ENCODE data around the gene HIGD1B. TPM values are rescaled to one million over a fixed set of nuclear protein-coding genes. Genes with fewer than 3 reads are reported as not detected.

The HIGD1B gene
- total and polyA plus RNA-seq, 2 donors from 2014 or later, result 2.2 to 3.2 TPM

- Histone ChIP-seq H3K4me1 (ENCODE audit: control insufficient read depth in 2 of 3, insufficient read depth in 2 of 3, low read depth in 1 of 3, low read length in 3 of 3) (no peaks in the 10 kb centered on the region), H3K4me3 (ENCODE audit: low read length in 3 of 3) (no peak overlapping the region), H3K27me3 (ENCODE audit: control insufficient read depth, insufficient read depth, low read length) (no peaks in the 10 kb centered on the region), H3K27ac (ENCODE audit: low read depth in 2 of 2, low read length in 2 of 2) (no peak overlapping the region), H3K9me3 (ENCODE audit: control insufficient read depth in 2 of 3, insufficient read depth in 1 of 3, low read length in 3 of 3) (no peaks in the 10 kb centered on the region), H3K36me3 (ENCODE audit: control insufficient read depth in 2 of 3, insufficient read depth in 3 of 3, low read length in 3 of 3) (peaks cover 12 to 52% (median 37%) of the 10 kb centered on the region in 3 donors), H3K9ac (ENCODE audit: low read length in 3 of 3) (no peak overlapping the region)
- no peak for TF ChIP-seq CTCF (IDR thresholded peaks at IDR 0.05; ENCODE audit: borderline replicate concordance, extremely low read depth, insufficient read depth)
- intact Hi-C loops (cut with DNase I), result no loop called here
- DNase-seq (no peak), FAIRE-seq (no peak)
These were observed 33.5 kb downstream of the HIGD1B start for GRCh38 chr17:44881145-44881544.

- peaks cover 10 to 40% (median 36%) of the 10 kb centered on the region in 3 donors for H3K36me3 ChIP-seq (ENCODE audit: control insufficient read depth in 2 of 3, insufficient read depth in 3 of 3, low read length in 3 of 3)
- DNase-seq (no peak), FAIRE-seq (no peak)
- no peak overlapping the region for H3K9ac ChIP-seq (ENCODE audit: low read length in 3 of 3)
- no peaks in the 10 kb centered on the region for H3K27me3 ChIP-seq (ENCODE audit: control insufficient read depth, insufficient read depth, low read length)
- H3K27ac ChIP-seq (ENCODE audit: low read depth in 2 of 2, low read length in 2 of 2), result no peak overlapping the region
- intact Hi-C loops (cut with DNase I), result no loop called here
- TF ChIP-seq CTCF (IDR thresholded peaks at IDR 0.05; ENCODE audit: borderline replicate concordance, extremely low read depth, insufficient read depth), result no peak
- no peak overlapping the region for H3K4me3 ChIP-seq (ENCODE audit: low read length in 3 of 3)
- peaks cover 0 to 4% (median 0%) of the 10 kb centered on the region in 3 donors for H3K4me1 ChIP-seq (ENCODE audit: control insufficient read depth in 2 of 3, insufficient read depth in 2 of 3, low read depth in 1 of 3, low read length in 3 of 3)
- H3K9me3 ChIP-seq (ENCODE audit: control insufficient read depth in 2 of 3, insufficient read depth in 1 of 3, low read length in 3 of 3), result no peaks in the 10 kb centered on the region
These were observed 37.3 kb downstream of the HIGD1B start for GRCh38 chr17:44884941-44885340.

- no peaks in the 10 kb centered on the region for H3K27me3 ChIP-seq (ENCODE audit: control insufficient read depth, insufficient read depth, low read length)
- no peak overlapping the region for H3K4me3 ChIP-seq (ENCODE audit: low read length in 3 of 3)
- H3K9ac ChIP-seq (ENCODE audit: low read length in 3 of 3), result no peak overlapping the region
- intact Hi-C loops (cut with DNase I), result no loop called here
- no peak overlapping the region for H3K27ac ChIP-seq (ENCODE audit: low read depth in 2 of 2, low read length in 2 of 2)
- no peak for DNase-seq
- FAIRE-seq, result no peak
- H3K36me3 ChIP-seq (ENCODE audit: control insufficient read depth in 2 of 3, insufficient read depth in 3 of 3, low read length in 3 of 3), result peaks cover 8 to 35% (median 29%) of the 10 kb centered on the region in 3 donors
- H3K4me1 ChIP-seq (ENCODE audit: control insufficient read depth in 2 of 3, insufficient read depth in 2 of 3, low read depth in 1 of 3, low read length in 3 of 3), result peaks cover 0 to 4% (median 0%) of the 10 kb centered on the region in 3 donors
- H3K9me3 ChIP-seq (ENCODE audit: control insufficient read depth in 2 of 3, insufficient read depth in 1 of 3, low read length in 3 of 3), result no peaks in the 10 kb centered on the region
- no peak for TF ChIP-seq CTCF (IDR thresholded peaks at IDR 0.05; ENCODE audit: borderline replicate concordance, extremely low read depth, insufficient read depth)
These were observed 39.3 kb downstream of the HIGD1B start for GRCh38 chr17:44887016-44887415.

Data from kidney (tissue), 14 donors.